Measurements from ENCODE around the gene RLBP1. TPM values are rescaled to one million over a fixed set of nuclear protein-coding genes. Genes with fewer than 3 reads are reported as not detected.
"Not testable (repeated sequence)": the region's sequence is repeated elsewhere in the genome, so short reads cannot be mapped to it uniquely, and the experiment has no call there.

Gene RLBP1
- total RNA-seq (not detected), polyA plus RNA-seq (ENCODE audit: insufficient read depth, low read depth, low replicate concordance) (not detected)
- long read RNA-seq, donor 1 = 0 reads
- long read RNA-seq, donor 2 = 0 reads
- long read RNA-seq, donor 3 = 0 reads
- long read RNA-seq, donor 4 = 0 reads
- long read RNA-seq, donor 5 = 0 reads
- long read RNA-seq, donor 6 = 0 reads
- long read RNA-seq, donor 7 = 0 reads
- long read RNA-seq, donor 8 = 0 reads
- long read RNA-seq, donor 9 = 0 reads
- long read RNA-seq, donor 10 = 0 reads

- no peak within 1 kb of the TSS for H3K27ac ChIP-seq (ENCODE audit: low read depth in 2 of 2, low read length in 2 of 2)
- H3K9ac ChIP-seq (ENCODE audit: low read length in 3 of 3) = no peak within 1 kb of the TSS
- no peaks in the 10 kb centered on the region for H3K36me3 ChIP-seq (ENCODE audit: control insufficient read depth in 2 of 3, insufficient read depth in 3 of 3, low read length in 3 of 3)
- H3K9me3 ChIP-seq (ENCODE audit: control insufficient read depth in 2 of 3, insufficient read depth in 1 of 3, low read length in 3 of 3) = no peaks in the 10 kb centered on the region
- H3K27me3 ChIP-seq (ENCODE audit: control insufficient read depth, insufficient read depth, low read length) = no peaks in the 10 kb centered on the region
- no peak within 1 kb of the TSS for H3K4me3 ChIP-seq (ENCODE audit: low read length in 3 of 3)
- intact Hi-C loops (cut with DNase I) = no loop called here
- TF ChIP-seq CTCF (IDR thresholded peaks at IDR 0.05; ENCODE audit: borderline replicate concordance, extremely low read depth, insufficient read depth) = no peak
- no peaks in the 10 kb centered on the region for H3K4me1 ChIP-seq (ENCODE audit: control insufficient read depth in 2 of 3, insufficient read depth in 2 of 3, low read depth in 1 of 3, low read length in 3 of 3)
- DNase-seq (peak in 1 of 5 donors; percentile 35), FAIRE-seq (no peak)
Observed at GRCh38 chr15:89221543-89221942, at the start of gene RLBP1. RLBP1 (minus strand) TSS chr15:89221579; CDS start chr15:89218975, 2,604 bp downstream.

GRCh38 chr15:89250142-89250541 is 28.8 kb upstream of the RLBP1 start:
- H3K27me3 ChIP-seq (ENCODE audit: control insufficient read depth, insufficient read depth, low read length); H3K4me1 ChIP-seq (ENCODE audit: control insufficient read depth in 2 of 3, insufficient read depth in 2 of 3, low read depth in 1 of 3, low read length in 3 of 3); H3K27ac ChIP-seq (ENCODE audit: low read depth in 2 of 2, low read length in 2 of 2); DNase-seq; H3K9me3 ChIP-seq (ENCODE audit: control insufficient read depth in 2 of 3, insufficient read depth in 1 of 3, low read length in 3 of 3); FAIRE-seq; intact Hi-C loops (cut with DNase I); H3K36me3 ChIP-seq (ENCODE audit: control insufficient read depth in 2 of 3, insufficient read depth in 3 of 3, low read length in 3 of 3); H3K4me3 ChIP-seq (ENCODE audit: low read length in 3 of 3); H3K9ac ChIP-seq (ENCODE audit: low read length in 3 of 3): not testable (repeated sequence)

- Histone ChIP-seq H3K4me3 (ENCODE audit: low read length in 3 of 3) (no peak overlapping the region), H3K9ac (ENCODE audit: low read length in 3 of 3) (no peak overlapping the region), H3K27me3 (ENCODE audit: control insufficient read depth, insufficient read depth, low read length) (no peaks in the 10 kb centered on the region), H3K4me1 (ENCODE audit: control insufficient read depth in 2 of 3, insufficient read depth in 2 of 3, low read depth in 1 of 3, low read length in 3 of 3) (peaks cover 0 to 8% (median 0%) of the 10 kb centered on the region in 3 donors), H3K27ac (ENCODE audit: low read depth in 2 of 2, low read length in 2 of 2) (no peak overlapping the region), H3K36me3 (ENCODE audit: control insufficient read depth in 2 of 3, insufficient read depth in 3 of 3, low read length in 3 of 3) (no peaks in the 10 kb centered on the region), H3K9me3 (ENCODE audit: control insufficient read depth in 2 of 3, insufficient read depth in 1 of 3, low read length in 3 of 3) (peaks cover 0 to 2% (median 0%) of the 10 kb centered on the region in 3 donors)
- DNase-seq (no peak), FAIRE-seq (no peak)
- intact Hi-C loops (cut with DNase I) = no loop called here
- TF ChIP-seq CTCF (IDR thresholded peaks at IDR 0.05; ENCODE audit: borderline replicate concordance, extremely low read depth, insufficient read depth) = no peak
Observed at GRCh38 chr15:89248584-89248983, 27.2 kb upstream of the RLBP1 start.

- H3K27me3 ChIP-seq (ENCODE audit: control insufficient read depth, insufficient read depth, low read length) = no peaks in the 10 kb centered on the region
- no peak for TF ChIP-seq CTCF (IDR thresholded peaks at IDR 0.05; ENCODE audit: borderline replicate concordance, extremely low read depth, insufficient read depth)
- peaks cover 0 to 2% (median 0%) of the 10 kb centered on the region in 3 donors for H3K9me3 ChIP-seq (ENCODE audit: control insufficient read depth in 2 of 3, insufficient read depth in 1 of 3, low read length in 3 of 3)
- H3K4me3 ChIP-seq (ENCODE audit: low read length in 3 of 3) = no peak overlapping the region
- H3K36me3 ChIP-seq (ENCODE audit: control insufficient read depth in 2 of 3, insufficient read depth in 3 of 3, low read length in 3 of 3) = no peaks in the 10 kb centered on the region
- H3K4me1 ChIP-seq (ENCODE audit: control insufficient read depth in 2 of 3, insufficient read depth in 2 of 3, low read depth in 1 of 3, low read length in 3 of 3) = peaks cover 0 to 8% (median 0%) of the 10 kb centered on the region in 3 donors
- intact Hi-C loops (cut with DNase I) = no loop called here
- DNase-seq (no peak), FAIRE-seq (no peak)
- no peak overlapping the region for H3K9ac ChIP-seq (ENCODE audit: low read length in 3 of 3)
- no peak overlapping the region for H3K27ac ChIP-seq (ENCODE audit: low read depth in 2 of 2, low read length in 2 of 2)
Observed at GRCh38 chr15:89247446-89247845, 26.1 kb upstream of the RLBP1 start.

Measured in kidney (tissue), 22 donors.